HepG2 (cell line): Measurements from ENCODE around the gene KCNMA1. TPM values are rescaled to one million over a fixed set of nuclear protein-coding genes. Genes with fewer than 3 reads are reported as not detected.

Experiments used
- AKAP8 ChIP-seq: sonication (generic); formaldehyde crosslinking; IDR thresholded peaks from 2 replicates; pipeline ENCODE4 v1.5.1; 2020; ENCODE audit warnings: mild to moderate bottlenecking, missing genetic modification reagents
- SMC3 ChIP-seq: IDR thresholded peaks from 2 replicates; pipeline ENCODE4 v1.6.1; 2011; ENCODE audit warnings: low read length, improper control_type of control experiment
- ZC3H13 ChIP-seq: sonication (generic); formaldehyde crosslinking; IDR thresholded peaks from 2 replicates; pipeline ENCODE4 v1.8.1; 2023; ENCODE audit warnings: mild to moderate bottlenecking, missing genetic modification reagents, moderate library complexity
- ZNF547 ChIP-seq: sonication (generic); formaldehyde crosslinking; IDR thresholded peaks from 2 replicates; pipeline ENCODE4 v1.5.1; 2020; ENCODE audit warnings: mild to moderate bottlenecking, missing genetic modification reagents
- ZNF720 ChIP-seq: sonication (generic); formaldehyde crosslinking; IDR thresholded peaks from 2 replicates; pipeline ENCODE4 v1.4.0; 2020; ENCODE audit warnings: missing genetic modification reagents
- polyA plus RNA-seq, 8 experiments: library from polyadenylated mRNA; depleted of rRNA in 3 of 8; stranded (reverse) in 7 of 8; unstranded in 1 of 8; fragments of >200 nt; fragmentation: Illumina TruSeq in 4 of 8; extraction: Trizol in 4 of 8; gene quantifications; 2 replicates each; pipeline versions ENCODE4 v1.2.1 to v1.2.3, GENCODE V29; 2011 to 2016; ENCODE audit warnings: low read depth in 4 of 8, missing spikeins in 1 of 8, mixed read lengths in 1 of 8; ENCODE audit not compliant: insufficient read depth in 1 of 8
- total RNA-seq, 5 experiments: library from RNA; depleted of rRNA; stranded (reverse); fragments of >200 nt; fragmentation: Illumina TruSeq; extraction: Trizol; gene quantifications; 2 replicates each; pipeline ENCODE4 v1.2.3, GENCODE V29; 2016; ENCODE audit warnings: low read depth in 1 of 5
- TF ChIP-seq, protein P1 (sequence below): sonication (generic); formaldehyde crosslinking; IDR thresholded peaks from 2 replicates; pipeline ENCODE4 v1.4.0; 2020; ENCODE audit warnings: missing genetic modification reagents, borderline replicate concordance
- TF ChIP-seq, protein P2 (sequence below): sonication (generic); formaldehyde crosslinking; IDR thresholded peaks from 2 replicates; pipeline ENCODE4 v1.4.0; 2020; ENCODE audit warnings: missing genetic modification reagents; ENCODE audit errors: not compliant biosample characterization
- TF ChIP-seq, protein P3 (sequence below): sonication (generic); formaldehyde crosslinking; IDR thresholded peaks from 2 replicates; pipeline ENCODE4 v1.5.0; 2020; ENCODE audit warnings: missing genetic modification reagents

Gene KCNMA1
- total and polyA plus RNA-seq, 2 of the 13 experiments (the other 11 are each of a cell fraction or from before 2014, with no cell fraction given), result 0.02 TPM; not detected in 1

DNA sequence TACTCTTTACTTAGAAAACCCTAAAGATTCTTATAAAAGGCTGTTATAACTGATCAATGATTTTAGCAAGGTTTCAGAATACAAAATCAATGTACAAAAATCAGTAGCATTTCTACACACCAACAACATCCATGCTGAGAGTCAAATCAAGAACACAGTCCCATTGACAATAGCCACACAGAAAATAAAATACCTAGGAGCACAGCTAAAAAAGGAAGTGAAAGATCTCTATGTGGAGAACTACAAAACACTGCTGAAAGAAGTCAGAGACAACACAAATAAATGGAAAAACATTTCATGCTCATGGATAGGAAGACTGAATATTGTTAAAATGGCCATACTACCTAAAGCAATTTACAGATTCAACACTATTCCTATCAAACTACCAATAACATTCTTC is 427.0 kb downstream of the KCNMA1 start (continued):
- TF ChIP-seq, protein P1, sequence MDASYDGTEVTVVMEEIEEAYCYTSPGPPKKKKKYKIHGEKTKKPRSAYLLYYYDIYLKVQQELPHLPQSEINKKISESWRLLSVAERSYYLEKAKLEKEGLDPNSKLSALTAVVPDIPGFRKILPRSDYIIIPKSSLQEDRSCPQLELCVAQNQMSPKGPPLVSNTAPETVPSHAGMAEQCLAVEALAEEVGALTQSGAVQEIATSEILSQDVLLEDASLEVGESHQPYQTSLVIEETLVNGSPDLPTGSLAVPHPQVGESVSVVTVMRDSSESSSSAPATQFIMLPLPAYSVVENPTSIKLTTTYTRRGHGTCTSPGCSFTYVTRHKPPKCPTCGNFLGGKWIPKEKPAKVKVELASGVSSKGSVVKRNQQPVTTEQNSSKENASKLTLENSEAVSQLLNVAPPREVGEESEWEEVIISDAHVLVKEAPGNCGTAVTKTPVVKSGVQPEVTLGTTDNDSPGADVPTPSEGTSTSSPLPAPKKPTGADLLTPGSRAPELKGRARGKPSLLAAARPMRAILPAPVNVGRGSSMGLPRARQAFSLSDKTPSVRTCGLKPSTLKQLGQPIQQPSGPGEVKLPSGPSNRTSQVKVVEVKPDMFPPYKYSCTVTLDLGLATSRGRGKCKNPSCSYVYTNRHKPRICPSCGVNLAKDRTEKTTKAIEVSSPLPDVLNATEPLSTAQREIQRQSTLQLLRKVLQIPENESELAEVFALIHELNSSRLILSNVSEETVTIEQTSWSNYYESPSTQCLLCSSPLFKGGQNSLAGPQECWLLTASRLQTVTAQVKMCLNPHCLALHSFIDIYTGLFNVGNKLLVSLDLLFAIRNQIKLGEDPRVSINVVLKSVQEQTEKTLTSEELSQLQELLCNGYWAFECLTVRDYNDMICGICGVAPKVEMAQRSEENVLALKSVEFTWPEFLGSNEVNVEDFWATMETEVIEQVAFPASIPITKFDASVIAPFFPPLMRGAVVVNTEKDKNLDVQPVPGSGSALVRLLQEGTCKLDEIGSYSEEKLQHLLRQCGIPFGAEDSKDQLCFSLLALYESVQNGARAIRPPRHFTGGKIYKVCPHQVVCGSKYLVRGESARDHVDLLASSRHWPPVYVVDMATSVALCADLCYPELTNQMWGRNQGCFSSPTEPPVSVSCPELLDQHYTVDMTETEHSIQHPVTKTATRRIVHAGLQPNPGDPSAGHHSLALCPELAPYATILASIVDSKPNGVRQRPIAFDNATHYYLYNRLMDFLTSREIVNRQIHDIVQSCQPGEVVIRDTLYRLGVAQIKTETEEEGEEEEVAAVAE, result no peak
- TF ChIP-seq ZNF720 (CRISPR knock-in tag) (no peak), ZNF547 (CRISPR knock-in tag) (no peak), AKAP8 (CRISPR knock-in tag) (no peak), ZC3H13 (CRISPR knock-in tag) (no peak), SMC3 (no peak)
- TF ChIP-seq, protein P2, sequence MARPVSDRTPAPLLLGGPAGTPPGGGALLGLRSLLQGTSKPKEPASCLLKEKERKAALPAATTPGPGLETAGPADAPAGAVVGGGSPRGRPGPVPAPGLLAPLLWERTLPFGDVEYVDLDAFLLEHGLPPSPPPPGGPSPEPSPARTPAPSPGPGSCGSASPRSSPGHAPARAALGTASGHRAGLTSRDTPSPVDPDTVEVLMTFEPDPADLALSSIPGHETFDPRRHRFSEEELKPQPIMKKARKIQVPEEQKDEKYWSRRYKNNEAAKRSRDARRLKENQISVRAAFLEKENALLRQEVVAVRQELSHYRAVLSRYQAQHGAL (CRISPR knock-in tag), result no peak
- TF ChIP-seq, protein P3, sequence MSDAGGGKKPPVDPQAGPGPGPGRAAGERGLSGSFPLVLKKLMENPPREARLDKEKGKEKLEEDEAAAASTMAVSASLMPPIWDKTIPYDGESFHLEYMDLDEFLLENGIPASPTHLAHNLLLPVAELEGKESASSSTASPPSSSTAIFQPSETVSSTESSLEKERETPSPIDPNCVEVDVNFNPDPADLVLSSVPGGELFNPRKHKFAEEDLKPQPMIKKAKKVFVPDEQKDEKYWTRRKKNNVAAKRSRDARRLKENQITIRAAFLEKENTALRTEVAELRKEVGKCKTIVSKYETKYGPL, result no peak
